Neuronal stem cell (in vitro differentiated cells): ENCODE data around the gene PLRG1.

Experiments used
- DNase-seq: peaks from one replicate; pipeline ENCODE4 v3.0.0-alpha.2; 2013; ENCODE audit warnings: low spot score
- H2AFZ ChIP-seq: one replicate; pipeline ENCODE4 v1.6.1; 2013; ENCODE audit warnings: mild to moderate bottlenecking, low read length, inconsistent platforms
- H2AK5ac ChIP-seq: 2 replicates; pipeline ENCODE4 v1.6.1; 2013; ENCODE audit warnings: low read depth, mild to moderate bottlenecking, inconsistent platforms, low read length, moderate library complexity, mixed read lengths
- H2BK120ac ChIP-seq: 2 replicates; pipeline ENCODE4 v1.6.1; 2013; ENCODE audit warnings: low read depth, mild to moderate bottlenecking, inconsistent platforms, low read length, moderate library complexity, mixed read lengths
- H2BK12ac ChIP-seq: one replicate; pipeline ENCODE4 v1.6.1; 2013; ENCODE audit warnings: low read length, inconsistent platforms
- H2BK15ac ChIP-seq: 2 replicates; pipeline ENCODE4 v1.6.1; 2013; ENCODE audit warnings: mild to moderate bottlenecking, low read length, inconsistent platforms, mixed read lengths
- H2BK5ac ChIP-seq: one replicate; pipeline ENCODE4 v1.6.1; 2013; ENCODE audit warnings: inconsistent platforms, mild to moderate bottlenecking, low read length, moderate library complexity
- H3K14ac ChIP-seq: one replicate; pipeline ENCODE4 v1.6.1; 2013; ENCODE audit warnings: low read length, inconsistent platforms
- H3K18ac ChIP-seq: 2 replicates; pipeline ENCODE4 v1.6.1; 2013; ENCODE audit warnings: low read length, inconsistent platforms
- H3K23ac ChIP-seq: 2 replicates; pipeline ENCODE4 v1.6.1; 2013; ENCODE audit warnings: low read depth, mild to moderate bottlenecking, mixed read lengths, low read length, inconsistent platforms; ENCODE audit not compliant: poor library complexity
- H3K27ac ChIP-seq: replicated peaks from 3 replicates; pipeline ENCODE4 v1.5.1; 2013; ENCODE audit warnings: low read length, inconsistent platforms
- H3K27me3 ChIP-seq, 3 experiments: 2 replicates each; pipeline ENCODE4 v1.6.1; 2013; ENCODE audit warnings: low read length in 3 of 3, mild to moderate bottlenecking in 2 of 3, inconsistent platforms in 1 of 3, low read depth in 1 of 3, mixed read lengths in 1 of 3, moderate library complexity in 1 of 3; ENCODE audit not compliant: control insufficient read depth in 3 of 3, insufficient read depth in 3 of 3
- H3K36me3 ChIP-seq, 2 donors: replicated peaks in 1 of 2; 2 replicates each; pipeline ENCODE4 v1.6.1; 2013; ENCODE audit warnings: low read length in 2 of 2; ENCODE audit not compliant: control insufficient read depth in 2 of 2, insufficient read depth in 2 of 2
- H3K4ac ChIP-seq: 2 replicates; pipeline ENCODE4 v1.6.1; 2013; ENCODE audit warnings: inconsistent platforms, mild to moderate bottlenecking, low read length, moderate library complexity
- H3K4me1 ChIP-seq, 2 donors: 1 replicate in 1 of 2; 2 replicates in 1 of 2; pipeline ENCODE4 v1.6.1; 2013; ENCODE audit warnings: low read length in 2 of 2, low read depth in 1 of 2; ENCODE audit not compliant: control insufficient read depth in 2 of 2, insufficient read depth in 1 of 2
- H3K4me2 ChIP-seq: one replicate; pipeline ENCODE4 v1.6.1; 2013; ENCODE audit warnings: mild to moderate bottlenecking, low read length, inconsistent platforms; ENCODE audit not compliant: insufficient read depth, poor library complexity, severe bottlenecking
- H3K4me3 ChIP-seq, 2 donors: 2 replicates each; pipeline ENCODE4 v1.5.1; 2013; ENCODE audit warnings: low read length in 2 of 2, mild to moderate bottlenecking in 2 of 2, inconsistent platforms in 1 of 2, moderate library complexity in 1 of 2
- H3K79me1 ChIP-seq: one replicate; pipeline ENCODE4 v1.6.1; 2013; ENCODE audit warnings: low read depth, mild to moderate bottlenecking, inconsistent platforms, low read length, moderate library complexity
- H3K9ac ChIP-seq: one replicate; pipeline ENCODE4 v1.6.1; 2013; ENCODE audit warnings: mild to moderate bottlenecking, low read depth, low read length, inconsistent platforms; ENCODE audit not compliant: poor library complexity
- H3K9me3 ChIP-seq, 2 donors: replicated peaks in 1 of 2; 2 replicates each; pipeline versions ENCODE3 to v1.6.1; 2013; ENCODE audit warnings: low read length in 2 of 2, mild to moderate bottlenecking in 2 of 2, inconsistent platforms in 1 of 2, low read depth in 1 of 2, mixed read lengths in 1 of 2, moderate library complexity in 1 of 2; ENCODE audit not compliant: control insufficient read depth in 2 of 2, insufficient read depth in 1 of 2
- H4K8ac ChIP-seq: one replicate; pipeline ENCODE4 v1.6.1; 2013; ENCODE audit warnings: low read depth, mild to moderate bottlenecking, inconsistent platforms, low read length, moderate library complexity
- H4K91ac ChIP-seq: one replicate; pipeline ENCODE4 v1.6.1; 2013; ENCODE audit warnings: low read length, low read depth, mild to moderate bottlenecking, inconsistent platforms; ENCODE audit not compliant: poor library complexity
- WGBS, 2 donors: extraction: QIAGEN DNeasy Blood & Tissue Kit; methylation state at CpG; one replicate each; pipeline ENCODE4 v1.1.7; 2013; ENCODE audit warnings: missing lambda C conversion rate in 2 of 2, mixed read lengths in 1 of 2; ENCODE audit not compliant: insufficient read length in 2 of 2, insufficient replicate concordance in 1 of 2; ENCODE audit errors: extremely low coverage in 2 of 2; 5-methylcytosine and 5-hydroxymethylcytosine counted together

Gene PLRG1

DNA sequence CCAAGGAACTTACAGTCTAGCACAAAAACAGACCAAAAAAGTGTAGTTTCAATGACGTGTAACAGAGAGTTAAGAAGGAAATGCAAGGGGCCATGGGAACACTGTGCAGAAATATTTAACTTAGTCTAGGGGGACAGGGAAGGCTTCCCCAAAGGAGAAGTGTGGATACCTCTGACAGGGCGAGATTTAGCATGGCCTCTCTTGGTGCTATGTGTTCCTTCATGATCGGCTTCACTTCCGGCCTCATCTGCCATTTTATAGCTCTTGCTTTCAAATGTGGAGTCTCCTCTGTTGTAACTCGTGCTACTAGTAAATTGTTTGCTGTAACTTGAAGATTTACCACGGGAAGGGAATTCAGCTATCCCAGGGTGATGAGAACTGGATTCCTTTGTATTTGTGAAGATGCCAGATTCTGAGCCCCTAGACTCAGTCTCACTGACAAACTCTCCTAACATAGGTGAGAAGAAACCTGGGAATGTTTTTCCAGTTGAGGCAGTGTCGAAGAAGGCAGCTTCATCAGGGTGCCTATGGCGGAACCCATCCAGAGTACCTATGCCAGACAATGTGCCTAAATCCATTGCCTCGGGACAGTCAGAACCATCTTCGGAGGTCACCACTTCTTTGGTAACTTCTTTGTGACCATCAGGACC, 35.3 kb upstream of the PLRG1 start:
- no CpG with 5 or more reads among the region's 10 CpGs for WGBS, 2 donors
- no peak overlapping the region for H2AK5ac ChIP-seq

GRCh38 chr4:154584259-154584658, 34.1 kb upstream of the PLRG1 start:
- H3K4me2 ChIP-seq, result no peak overlapping the region
- H2BK5ac ChIP-seq, result no peak overlapping the region
- no peak overlapping the region for H2BK12ac ChIP-seq
- no peak overlapping the region for H3K9ac ChIP-seq
- H3K4ac ChIP-seq, result no peak overlapping the region
- no peak overlapping the region for H2AK5ac ChIP-seq
- H2BK120ac ChIP-seq, result no peak overlapping the region
- H3K4me3 ChIP-seq, result no peak overlapping the region
- H2AFZ ChIP-seq, result no peak overlapping the region
- H3K18ac ChIP-seq, result no peak overlapping the region
- H3K4me1 ChIP-seq, result peaks cover 0 to under 1% of the 10 kb centered on the region in 2 donors
- no peak overlapping the region for H3K27ac ChIP-seq
- H3K79me1 ChIP-seq, result peaks cover 1% of the 10 kb centered on the region
- H3K36me3 ChIP-seq, result no peaks in the 10 kb centered on the region
- no peak overlapping the region for H4K8ac ChIP-seq
- H3K27me3 ChIP-seq, result peaks cover 0 to 4% (median 0%) of the 10 kb centered on the region in 3 experiments
- no peak overlapping the region for H3K14ac ChIP-seq
- WGBS, 2 donors, result no CpG with 5 or more reads among the region's 5 CpGs
- H3K9me3 ChIP-seq, result no peaks in the 10 kb centered on the region
- no peak overlapping the region for H4K91ac ChIP-seq
- no peak overlapping the region for H2BK15ac ChIP-seq
- no peak overlapping the region for H3K23ac ChIP-seq
- DNase-seq, result no peak

More for the DNA sequence above, 35.3 kb upstream of the PLRG1 start:
- Histone ChIP-seq H3K4me3 (no peak overlapping the region), H2BK5ac (no peak overlapping the region), H3K4ac (no peak overlapping the region), H3K14ac (no peak overlapping the region), H3K4me1 (peaks cover 0 to 6% of the 10 kb centered on the region in 2 donors), H4K8ac (no peak overlapping the region), H3K36me3 (no peaks in the 10 kb centered on the region), H2BK12ac (no peak overlapping the region), H3K27me3 (peaks cover 0 to 6% (median 0%) of the 10 kb centered on the region in 3 experiments), H3K79me1 (no peaks in the 10 kb centered on the region), H3K27ac (no peak overlapping the region), H3K4me2 (no peak overlapping the region), H3K18ac (no peak overlapping the region), H3K9me3 (no peaks in the 10 kb centered on the region), H2AFZ (no peak overlapping the region), H3K23ac (no peak overlapping the region), H3K9ac (no peak overlapping the region), H2BK15ac (no peak overlapping the region), H4K91ac (no peak overlapping the region), H2BK120ac (no peak overlapping the region)
- DNase-seq, result no peak

GRCh38 chr4:154583677-154584076, 33.5 kb upstream of the PLRG1 start:
- H3K4ac ChIP-seq, result no peak overlapping the region
- H3K36me3 ChIP-seq, result no peaks in the 10 kb centered on the region
- H3K4me1 ChIP-seq, result no peaks in the 10 kb centered on the region
- H4K8ac ChIP-seq, result no peak overlapping the region
- H2BK5ac ChIP-seq, result no peak overlapping the region
- H3K27me3 ChIP-seq, result peaks cover 0 to 4% (median 0%) of the 10 kb centered on the region in 3 experiments
- no peak overlapping the region for H2BK120ac ChIP-seq
- H2BK12ac ChIP-seq, result no peak overlapping the region
- no peak overlapping the region for H3K14ac ChIP-seq
- no peak overlapping the region for H4K91ac ChIP-seq
- no peak overlapping the region for H3K27ac ChIP-seq
- DNase-seq, result no peak
- H2BK15ac ChIP-seq, result no peak overlapping the region
- no peak overlapping the region for H2AK5ac ChIP-seq
- H3K4me2 ChIP-seq, result no peak overlapping the region
- H2AFZ ChIP-seq, result no peak overlapping the region
- H3K79me1 ChIP-seq, result peaks cover 1% of the 10 kb centered on the region
- H3K9ac ChIP-seq, result no peak overlapping the region
- H3K23ac ChIP-seq, result no peak overlapping the region
- no peak overlapping the region for H3K18ac ChIP-seq
- no peak overlapping the region for H3K4me3 ChIP-seq
- no peaks in the 10 kb centered on the region for H3K9me3 ChIP-seq

GRCh38 chr4:154583230-154583629, 33.0 kb upstream of the PLRG1 start:
- no peak overlapping the region for H3K14ac ChIP-seq
- no peaks in the 10 kb centered on the region for H3K4me1 ChIP-seq
- no peaks in the 10 kb centered on the region for H3K36me3 ChIP-seq
- no peak overlapping the region for H2AFZ ChIP-seq
- no peaks in the 10 kb centered on the region for H3K9me3 ChIP-seq
- no peak overlapping the region for H3K4me2 ChIP-seq
- H3K4me3 ChIP-seq, result no peak overlapping the region
- no peak overlapping the region for H3K9ac ChIP-seq
- H4K8ac ChIP-seq, result no peak overlapping the region
- H3K23ac ChIP-seq, result no peak overlapping the region
- H3K27me3 ChIP-seq, result peaks cover 0 to 4% (median 0%) of the 10 kb centered on the region in 3 experiments
- no peak overlapping the region for H4K91ac ChIP-seq
- H2BK120ac ChIP-seq, result no peak overlapping the region
- no peak overlapping the region for H3K18ac ChIP-seq
- no peak overlapping the region for H2BK12ac ChIP-seq
- H2BK15ac ChIP-seq, result no peak overlapping the region
- no peak overlapping the region for H3K4ac ChIP-seq
- H2BK5ac ChIP-seq, result no peak overlapping the region
- DNase-seq, result no peak
- no peak overlapping the region for H3K27ac ChIP-seq
- H3K79me1 ChIP-seq, result peaks cover 1% of the 10 kb centered on the region
- WGBS, 2 donors, result no CpG with 5 or more reads among the region's 3 CpGs
- no peak overlapping the region for H2AK5ac ChIP-seq
